GM10266 (cell line): Measurements from ENCODE around the gene IL1RAPL1.

Experiments used
- DNase-seq: peaks from one replicate; pipeline ENCODE4 v3.0.0; 2012; ENCODE audit errors: extremely low spot score
- TF ChIP-seq, protein P1 (sequence below): IDR thresholded peaks from 2 replicates; pipeline ENCODE4 v1.5.1; 2012; ENCODE audit warnings: mild to moderate bottlenecking, low read depth; ENCODE audit not compliant: control insufficient read depth, insufficient read depth; ENCODE audit errors: missing control alignments

Gene IL1RAPL1

DNA sequence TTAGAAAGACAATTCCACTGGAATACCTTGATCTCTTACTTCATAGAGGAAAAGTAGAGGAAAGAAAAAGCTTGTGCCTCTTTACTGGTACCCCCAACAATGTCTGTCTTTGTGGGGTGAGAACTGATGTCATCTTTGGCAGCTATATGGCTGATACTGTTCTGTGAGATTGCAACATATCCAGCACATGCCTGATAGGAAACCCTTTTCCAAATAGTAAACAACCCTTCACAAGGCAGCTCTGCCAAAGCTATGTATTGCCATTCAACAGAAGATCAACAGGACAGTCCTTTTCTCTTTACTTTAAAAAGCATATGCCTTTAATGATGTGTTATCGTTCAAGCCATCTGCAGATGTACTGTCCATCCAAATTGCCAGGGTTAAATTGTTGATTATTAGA lies 105.9 kb downstream of the IL1RAPL1 start:
- DNase-seq = no peak
- TF ChIP-seq, protein P1, sequence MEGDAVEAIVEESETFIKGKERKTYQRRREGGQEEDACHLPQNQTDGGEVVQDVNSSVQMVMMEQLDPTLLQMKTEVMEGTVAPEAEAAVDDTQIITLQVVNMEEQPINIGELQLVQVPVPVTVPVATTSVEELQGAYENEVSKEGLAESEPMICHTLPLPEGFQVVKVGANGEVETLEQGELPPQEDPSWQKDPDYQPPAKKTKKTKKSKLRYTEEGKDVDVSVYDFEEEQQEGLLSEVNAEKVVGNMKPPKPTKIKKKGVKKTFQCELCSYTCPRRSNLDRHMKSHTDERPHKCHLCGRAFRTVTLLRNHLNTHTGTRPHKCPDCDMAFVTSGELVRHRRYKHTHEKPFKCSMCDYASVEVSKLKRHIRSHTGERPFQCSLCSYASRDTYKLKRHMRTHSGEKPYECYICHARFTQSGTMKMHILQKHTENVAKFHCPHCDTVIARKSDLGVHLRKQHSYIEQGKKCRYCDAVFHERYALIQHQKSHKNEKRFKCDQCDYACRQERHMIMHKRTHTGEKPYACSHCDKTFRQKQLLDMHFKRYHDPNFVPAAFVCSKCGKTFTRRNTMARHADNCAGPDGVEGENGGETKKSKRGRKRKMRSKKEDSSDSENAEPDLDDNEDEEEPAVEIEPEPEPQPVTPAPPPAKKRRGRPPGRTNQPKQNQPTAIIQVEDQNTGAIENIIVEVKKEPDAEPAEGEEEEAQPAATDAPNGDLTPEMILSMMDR = no peak

DNA sequence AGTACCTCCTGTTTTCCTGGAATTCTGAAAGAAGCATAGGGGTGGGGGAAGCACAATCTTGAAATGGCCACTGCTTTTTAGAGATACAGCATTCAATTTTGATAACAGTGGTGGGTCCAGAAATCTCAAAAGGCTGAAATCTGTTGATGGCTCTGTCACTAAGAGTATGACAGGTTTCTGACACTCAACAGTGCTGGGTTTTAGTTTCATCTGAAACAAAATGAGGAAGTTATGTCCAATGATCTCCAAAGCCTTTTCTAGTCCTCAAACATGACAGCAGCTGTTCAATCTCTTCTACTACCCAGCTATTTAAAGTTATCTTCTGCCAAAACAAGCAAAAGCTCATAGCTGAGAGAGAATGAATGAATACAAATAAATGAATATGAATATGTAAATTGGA lies 110.5 kb downstream of the IL1RAPL1 start:
- TF ChIP-seq, protein P1 = no peak
- no peak for DNase-seq

DNA sequence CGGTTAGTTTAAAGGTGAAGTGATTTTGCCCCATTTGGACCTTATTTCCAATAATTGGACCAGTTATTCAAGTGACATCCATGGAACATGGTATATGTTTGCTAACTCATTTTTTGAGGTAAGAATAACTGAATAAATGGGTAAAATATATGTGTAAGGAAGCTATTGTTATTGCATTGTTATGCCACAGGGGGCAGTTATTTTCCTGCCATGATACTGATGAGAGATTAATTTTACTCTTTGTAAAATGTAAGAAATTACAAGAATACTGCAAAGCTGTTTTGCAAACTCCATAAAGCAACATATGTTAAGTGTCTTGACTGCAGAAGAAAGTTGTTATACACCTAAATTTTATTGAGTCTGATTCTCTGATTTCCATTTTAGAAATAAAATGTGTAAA lies 114.0 kb downstream of the IL1RAPL1 start:
- TF ChIP-seq, protein P1 = no peak
- DNase-seq = no peak

DNA sequence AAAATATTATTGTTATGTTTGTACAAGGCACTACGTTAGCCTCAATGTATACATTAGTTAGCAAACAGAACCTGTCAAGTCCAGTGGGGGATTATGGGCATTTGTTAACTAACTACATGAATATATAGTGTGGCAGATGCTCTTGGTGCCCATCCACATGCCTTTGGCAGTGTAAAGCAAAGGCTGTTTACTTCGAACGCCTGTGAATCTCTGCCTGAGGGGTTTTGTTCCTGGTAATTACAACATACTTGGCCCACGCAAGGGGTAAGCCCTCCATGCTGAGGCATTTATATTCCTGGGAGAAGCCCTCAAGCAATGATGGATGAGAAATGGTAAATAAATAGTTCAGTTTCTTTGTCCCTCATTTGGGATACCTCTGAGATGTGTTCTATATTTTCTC lies 119.7 kb downstream of the IL1RAPL1 start:
- no peak for DNase-seq
- TF ChIP-seq, protein P1 = no peak

DNA sequence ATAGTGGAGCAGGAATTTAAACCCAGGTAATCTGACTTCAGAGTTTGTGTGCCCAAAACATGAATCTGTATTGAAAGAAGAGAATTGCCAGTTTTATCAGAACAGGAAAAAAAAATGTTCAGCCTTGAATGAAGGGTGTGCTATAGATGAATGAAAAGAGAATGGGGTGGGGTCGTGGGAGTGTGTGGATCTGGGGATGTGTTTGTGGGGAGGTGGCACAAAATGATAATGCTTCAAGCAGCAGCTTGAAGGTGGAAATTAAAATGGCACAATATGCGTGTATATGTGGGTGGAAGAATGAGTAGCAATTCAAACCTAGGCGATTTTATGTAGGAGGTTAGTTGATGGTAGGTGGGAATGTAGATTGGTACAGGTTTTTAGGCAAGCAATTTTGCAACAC lies 122.2 kb downstream of the IL1RAPL1 start:
- DNase-seq = no peak

DNA sequence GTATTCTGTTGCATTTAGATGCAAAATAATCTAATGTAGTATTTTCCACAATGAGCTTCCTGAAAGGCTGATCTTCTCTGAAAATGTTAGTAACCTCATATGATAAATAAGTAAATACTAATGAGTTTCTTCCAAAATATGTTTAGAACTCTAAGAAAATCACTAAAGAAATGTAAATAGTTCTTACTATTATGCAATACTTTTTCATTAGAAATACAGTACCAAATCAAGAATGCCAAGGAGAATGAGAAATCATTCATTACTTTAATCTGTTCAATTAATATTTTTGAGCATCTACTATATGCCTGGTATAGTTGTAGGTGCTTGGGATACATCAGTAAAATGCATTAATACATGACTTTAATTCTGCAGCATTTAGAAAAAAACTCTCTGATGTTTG lies 130.6 kb downstream of the IL1RAPL1 start:
- TF ChIP-seq, protein P1 = no peak
- no peak for DNase-seq

More for the DNA sequence above, 122.2 kb downstream of the IL1RAPL1 start:
- TF ChIP-seq, protein P1 = no peak

DNA sequence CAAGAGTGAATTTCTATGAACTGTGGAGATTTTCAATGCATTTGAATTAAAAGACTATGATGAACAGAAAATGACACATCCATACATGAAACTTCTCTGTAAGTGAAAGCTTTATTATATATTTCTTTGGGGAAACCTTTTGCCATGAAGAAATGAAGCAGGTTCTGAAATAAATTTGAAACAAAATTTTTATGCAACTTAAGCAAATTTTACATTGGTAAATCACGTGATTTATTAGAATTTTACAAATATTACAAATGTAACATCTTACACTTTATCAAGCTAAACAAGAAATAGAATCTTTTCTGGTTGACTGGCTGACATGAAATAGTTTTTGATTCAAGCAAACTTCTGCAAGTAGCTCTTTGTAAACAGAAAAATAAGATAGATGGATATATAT lies 131.2 kb downstream of the IL1RAPL1 start:
- no peak for DNase-seq
- TF ChIP-seq, protein P1 = no peak
